Epithelial cell of esophagus (primary cell): ENCODE results near the gene SLC8A1.

ENCODE experiments used
- DNase-seq: peaks from one replicate; pipeline ENCODE4 v3.0.0; 2010; ENCODE audit warnings: low read depth
- H3K4me3 ChIP-seq: 2 replicates; pipeline ENCODE4 v1.5.1; 2011; ENCODE audit warnings: mild to moderate bottlenecking, low read length, control low read depth
- CTCF ChIP-seq: IDR thresholded peaks from 2 replicates; pipeline ENCODE4 v1.5.1; 2011; ENCODE audit warnings: low read depth, mild to moderate bottlenecking, low read length, control low read depth, inconsistent platforms; ENCODE audit not compliant: insufficient read depth; ENCODE audit errors: missing control alignments

SLC8A1 gene

DNA sequence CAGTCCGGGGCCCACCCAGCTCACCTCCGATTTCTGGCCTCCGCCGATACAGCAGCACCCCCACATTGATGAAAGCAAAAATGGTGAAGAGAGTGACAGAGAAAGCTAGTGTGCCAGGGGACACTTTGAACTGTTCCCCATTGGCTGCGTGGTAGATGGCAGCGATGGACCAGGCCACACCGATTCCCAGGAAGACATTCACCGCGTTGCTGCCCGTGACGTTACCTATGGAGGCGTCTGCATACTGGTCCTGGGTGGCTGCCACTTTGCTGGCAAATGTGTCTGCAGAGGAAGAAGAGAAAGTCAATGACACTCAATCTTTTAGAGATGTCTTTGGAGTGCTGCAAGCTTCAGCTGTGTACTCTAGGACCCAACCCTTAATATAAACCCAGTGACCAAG is 336.5 kb downstream of the SLC8A1 start:
- DNase-seq: no peak
- H3K4me3 ChIP-seq: no peak overlapping the region
- no peak for TF ChIP-seq CTCF

DNA sequence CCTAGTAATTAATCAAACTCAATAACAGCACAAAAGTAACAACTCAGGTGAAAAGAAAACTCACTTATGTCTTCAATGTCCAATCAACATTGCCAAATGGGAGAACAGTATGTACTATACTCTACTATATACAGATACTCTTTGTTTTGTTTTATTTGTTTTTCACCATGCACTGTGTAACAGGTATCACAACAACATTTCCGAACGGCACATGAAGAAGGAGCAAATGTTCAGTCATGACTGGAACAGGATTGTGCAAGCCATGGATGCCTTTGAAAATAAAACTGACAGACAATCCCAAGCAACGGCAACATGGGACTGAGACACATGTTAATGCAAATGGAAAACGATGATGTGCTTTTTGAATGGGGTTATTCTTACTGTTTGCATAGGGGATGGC is 337.9 kb downstream of the SLC8A1 start:
- H3K4me3 ChIP-seq: no peak overlapping the region
- peak; percentile 43 for DNase-seq
- TF ChIP-seq CTCF: no peak

- no peak overlapping the region for H3K4me3 ChIP-seq
- no peak for TF ChIP-seq CTCF
- DNase-seq: no peak
Measured at GRCh38 chr2:40113272-40113968, 338.5 kb downstream of the SLC8A1 start.

GRCh38 chr2:40109381-40109780 is 342.5 kb downstream of the SLC8A1 start:
- no peak for DNase-seq
- H3K4me3 ChIP-seq: no peak overlapping the region
- TF ChIP-seq CTCF: no peak

DNA sequence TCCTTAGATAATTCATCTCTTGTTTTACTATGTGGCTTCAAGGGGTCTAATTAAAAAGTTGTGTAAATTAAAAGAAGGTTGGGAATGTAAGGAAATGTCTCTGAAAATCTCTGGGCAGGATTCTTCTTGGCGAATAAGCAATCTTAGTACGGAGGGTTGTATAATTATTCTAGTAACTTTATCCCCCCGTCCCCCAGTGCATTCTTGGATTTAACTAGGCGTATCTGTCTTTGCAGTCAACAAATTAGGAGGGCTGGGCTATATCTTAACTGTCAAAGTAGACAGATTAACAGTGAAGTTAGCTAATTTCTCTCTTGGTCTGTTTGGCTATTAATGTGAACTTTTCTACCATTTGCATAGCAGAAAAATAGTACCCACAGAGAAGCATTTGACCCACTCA is 343.0 kb downstream of the SLC8A1 start:
- no peak overlapping the region for H3K4me3 ChIP-seq
- no peak for TF ChIP-seq CTCF
- no peak for DNase-seq

DNA sequence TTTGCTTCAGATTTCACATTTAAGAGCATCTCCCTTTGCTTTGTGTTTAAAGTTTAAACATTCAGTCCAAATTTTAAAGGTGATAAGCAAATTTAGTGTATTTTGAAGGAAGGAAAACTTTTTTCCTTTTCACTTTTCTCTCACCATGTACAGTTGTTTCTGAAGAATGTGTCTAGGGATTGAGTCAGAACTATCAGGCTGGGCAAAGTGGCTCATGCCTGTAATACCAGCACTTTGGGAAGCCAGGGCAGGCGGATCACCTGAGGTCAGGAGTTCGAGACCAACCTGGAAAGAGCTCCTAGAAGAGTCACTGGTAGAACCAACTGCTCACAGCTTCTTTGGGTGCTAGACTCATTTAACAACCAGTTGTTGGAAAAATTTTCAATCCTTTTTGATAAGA is 345.8 kb downstream of the SLC8A1 start:
- no peak for TF ChIP-seq CTCF
- DNase-seq: peak; percentile 47
- no peak overlapping the region for H3K4me3 ChIP-seq

GRCh38 chr2:40105593-40105992 is 346.3 kb downstream of the SLC8A1 start:
- TF ChIP-seq CTCF: no peak
- no peak overlapping the region for H3K4me3 ChIP-seq
- DNase-seq: peak; percentile 52
